Ovary (tissue), 3 donors: ENCODE measurements around the gene RNF112.

Source experiments
- CTCF ChIP-seq, 3 donors: fragments of 450-650 bp in 2 of 3; fragments of 200-600 bp in 1 of 3; IDR thresholded peaks; one replicate each; pipeline versions ENCODE4 v1.5.1 to v1.8.0; 2016 to 2022; ENCODE audit warnings: antibody characterized with exemption in 3 of 3, mild to moderate bottlenecking in 1 of 3
- POLR2A ChIP-seq: fragments of 450-650 bp; IDR thresholded peaks from one replicate; pipeline ENCODE4 v1.6.1; 2017; ENCODE audit warnings: antibody characterized with exemption, mild to moderate bottlenecking, moderate library complexity
- donor health status: DM: no; HTN: no; CAD: no.

- TF ChIP-seq CTCF (IDR thresholded peaks at IDR 0.05), result no peak
- TF ChIP-seq POLR2A, result no peak
Measured at GRCh38 chr17:19372866-19373504, 38.0 kb upstream of the RNF112 start.
